Uterus (tissue), 2 donors: ENCODE data around the gene SLC6A1.

ENCODE experiments used
- CTCF ChIP-seq, 4 experiments: fragments of 200-600 bp in 2 of 4; fragments of 450-650 bp in 2 of 4; sonication (generic) in 2 of 4; IDR thresholded peaks; one replicate each; pipeline ENCODE4 v1.5.1; 2016 to 2019; ENCODE audit warnings: antibody characterized with exemption in 4 of 4, mild to moderate bottlenecking in 2 of 4, moderate library complexity in 1 of 4
- POLR2A ChIP-seq, 2 donors: fragments of 450-650 bp; IDR thresholded peaks; one replicate each; pipeline ENCODE4 v1.6.1; 2016; ENCODE audit warnings: antibody characterized with exemption in 2 of 2, mild to moderate bottlenecking in 1 of 2, moderate library complexity in 1 of 2

DNA sequence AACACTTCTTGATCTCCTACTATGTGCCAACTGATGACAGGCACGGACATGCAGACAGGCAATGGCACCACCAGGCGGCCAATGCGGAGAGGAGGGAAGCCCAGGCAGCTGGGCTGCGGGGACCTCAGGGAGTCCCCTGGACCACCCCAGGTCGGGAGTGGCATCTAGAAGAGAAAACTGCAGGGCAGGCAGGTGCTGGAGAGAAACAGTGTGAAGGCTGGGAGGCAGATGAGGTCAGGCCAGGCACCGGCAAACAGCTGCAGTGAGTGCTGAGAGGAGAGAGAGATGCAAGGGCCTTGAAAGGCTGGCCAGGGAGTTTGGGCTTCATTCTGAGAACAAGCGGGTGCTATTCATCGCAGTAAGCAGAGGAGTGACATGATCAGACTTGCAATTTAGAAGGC lies 29.1 kb downstream of the SLC6A1 start:
- TF ChIP-seq CTCF (IDR thresholded peaks at IDR 0.05) (no peak), POLR2A (IDR thresholded peaks at IDR 0.05) (no peak)
